Trophoblast cell (in vitro differentiated cells and primary cell): ENCODE data around the gene RABL6.
"Not testable (repeated sequence)": the region's sequence is repeated elsewhere in the genome, so short reads cannot be mapped to it uniquely, and the experiment has no call there.

Experiments used
- DNase-seq, 2 donors: peaks; one replicate each; pipeline ENCODE4 v3.0.0-alpha.2; 2016
- H2AFZ ChIP-seq: 2 replicates; pipeline ENCODE4 v1.6.1; 2013; ENCODE audit warnings: low read length, moderate library complexity, mild to moderate bottlenecking; ENCODE audit not compliant: insufficient read depth, poor library complexity
- H2AK5ac ChIP-seq: 2 replicates; pipeline ENCODE4 v1.6.1; 2013; ENCODE audit warnings: mild to moderate bottlenecking, low read length
- H2BK120ac ChIP-seq: 2 replicates; pipeline ENCODE4 v1.6.1; 2013; ENCODE audit warnings: low read length, mild to moderate bottlenecking, moderate library complexity; ENCODE audit not compliant: insufficient read depth, poor library complexity
- H2BK12ac ChIP-seq: 2 replicates; pipeline ENCODE4 v1.6.1; 2013; ENCODE audit warnings: mild to moderate bottlenecking, low read length, moderate library complexity
- H2BK5ac ChIP-seq: 2 replicates; pipeline ENCODE4 v1.6.1; 2013; ENCODE audit warnings: low read length, low read depth, moderate library complexity, mild to moderate bottlenecking; ENCODE audit not compliant: poor library complexity
- H3K14ac ChIP-seq: 2 replicates; pipeline ENCODE4 v1.6.1; 2013; ENCODE audit warnings: mild to moderate bottlenecking, low read length
- H3K18ac ChIP-seq: 2 replicates; pipeline ENCODE4 v1.6.1; 2013; ENCODE audit warnings: mild to moderate bottlenecking, low read length
- H3K23ac ChIP-seq: 2 replicates; pipeline ENCODE4 v1.6.1; 2013; ENCODE audit warnings: low read length
- H3K27ac ChIP-seq: 2 replicates; pipeline ENCODE4 v1.5.1; 2013; ENCODE audit warnings: low read depth, mild to moderate bottlenecking, inconsistent platforms, low read length, moderate library complexity
- H3K27me3 ChIP-seq: 2 replicates; pipeline ENCODE4 v1.6.1; 2013; ENCODE audit warnings: inconsistent platforms, mild to moderate bottlenecking, low read length, moderate library complexity; ENCODE audit not compliant: insufficient read depth
- H3K36me3 ChIP-seq, 2 experiments: 1 replicate in 1 of 2; 2 replicates in 1 of 2; pipeline ENCODE4 v1.6.1; 2013; ENCODE audit warnings: low read length in 2 of 2, mild to moderate bottlenecking in 2 of 2, moderate library complexity in 1 of 2; ENCODE audit not compliant: insufficient read depth in 2 of 2, control insufficient read depth in 1 of 2
- H3K4ac ChIP-seq: 2 replicates; pipeline ENCODE4 v1.6.1; 2013; ENCODE audit warnings: low read depth, mild to moderate bottlenecking, low read length, moderate library complexity
- H3K4me1 ChIP-seq, 2 experiments: 1 replicate in 1 of 2; 2 replicates in 1 of 2; pipeline ENCODE4 v1.6.1; 2013; ENCODE audit warnings: low read length in 2 of 2, mild to moderate bottlenecking in 2 of 2, moderate library complexity in 1 of 2; ENCODE audit not compliant: insufficient read depth in 2 of 2, control insufficient read depth in 1 of 2
- H3K4me2 ChIP-seq: 2 replicates; pipeline ENCODE4 v1.6.1; 2013; ENCODE audit warnings: inconsistent platforms, mild to moderate bottlenecking, low read length, moderate library complexity
- H3K4me3 ChIP-seq: 2 replicates; pipeline ENCODE4 v1.5.1; 2013; ENCODE audit warnings: mild to moderate bottlenecking, low read depth, low read length, inconsistent platforms
- H3K79me1 ChIP-seq: one replicate; pipeline ENCODE4 v1.6.1; 2013; ENCODE audit warnings: low read length
- H3K79me2 ChIP-seq: 2 replicates; pipeline ENCODE4 v1.6.1; 2013; ENCODE audit warnings: low read length, mild to moderate bottlenecking; ENCODE audit not compliant: control insufficient read depth, insufficient read depth, poor library complexity
- H3K9ac ChIP-seq: 2 replicates; pipeline ENCODE4 v1.6.1; 2013; ENCODE audit warnings: mild to moderate bottlenecking, low read length
- H3K9me3 ChIP-seq: 2 replicates; pipeline ENCODE4 v1.6.1; 2013; ENCODE audit warnings: low read depth, mild to moderate bottlenecking, control low read depth, inconsistent platforms, low read length; ENCODE audit not compliant: insufficient read depth
- H4K12ac ChIP-seq: 2 replicates; pipeline ENCODE4 v1.6.1; 2013; ENCODE audit warnings: low read depth, mild to moderate bottlenecking, low read length, moderate library complexity
- H4K8ac ChIP-seq: 2 replicates; pipeline ENCODE4 v1.6.1; 2013; ENCODE audit warnings: low read depth, mild to moderate bottlenecking, low read length, moderate library complexity
- H4K91ac ChIP-seq: one replicate; pipeline ENCODE4 v1.6.1; 2013; ENCODE audit warnings: low read depth, mild to moderate bottlenecking, low read length, moderate library complexity
- WGBS: extraction: QIAGEN DNeasy Blood & Tissue Kit; methylation state at CpG from one replicate; pipeline ENCODE4 v1.1.7; 2013; ENCODE audit warnings: missing lambda C conversion rate; ENCODE audit not compliant: insufficient read length, insufficient coverage; ENCODE audit errors: extremely low coverage; 5-methylcytosine and 5-hydroxymethylcytosine counted together

Gene RABL6

GRCh38 chr9:136882109-136882946 is 74.6 kb downstream of the RABL6 start:
- Histone ChIP-seq H3K4ac (no peak overlapping the region), H2AK5ac (no peak overlapping the region), H3K9me3 (peaks cover 6% of the 10 kb centered on the region), H2BK12ac (no peak overlapping the region), H4K91ac (no peak overlapping the region), H2BK120ac (peak overlapping the region; percentile 12), H3K4me1 (peaks cover 16 to 17% of the 10 kb centered on the region in 2 experiments), H3K18ac (peak overlapping the region; percentile 24), H3K79me2 (peaks cover 8% of the 10 kb centered on the region), H4K12ac (no peak overlapping the region), H3K36me3 (no peaks in the 10 kb centered on the region), H4K8ac (no peak overlapping the region), H2AFZ (no peak overlapping the region), H3K4me3 (no peak overlapping the region), H3K9ac (no peak overlapping the region), H3K27ac (peak overlapping the region; percentile 4), H3K4me2 (peak overlapping the region; percentile 8), H3K79me1 (peaks cover 10% of the 10 kb centered on the region), H3K27me3 (no peaks in the 10 kb centered on the region), H3K23ac (no peak overlapping the region), H3K14ac (peak overlapping the region; percentile 19), H2BK5ac (no peak overlapping the region)
- no CpG with 5 or more reads among the region's 19 CpGs for WGBS
- peak; percentile 61 for DNase-seq

GRCh38 chr9:136882947-136883283 is 75.2 kb downstream of the RABL6 start:
- H2BK120ac ChIP-seq, H2AFZ ChIP-seq, H3K36me3 ChIP-seq, H3K9me3 ChIP-seq, H3K79me1 ChIP-seq, H2BK12ac ChIP-seq, H2AK5ac ChIP-seq, H3K27me3 ChIP-seq, H3K27ac ChIP-seq, H2BK5ac ChIP-seq, H3K23ac ChIP-seq, H4K91ac ChIP-seq, H3K18ac ChIP-seq, H3K14ac ChIP-seq, H4K12ac ChIP-seq, H3K4me2 ChIP-seq, DNase-seq, H3K9ac ChIP-seq, H3K79me2 ChIP-seq, H4K8ac ChIP-seq, H3K4me3 ChIP-seq, H3K4ac ChIP-seq: not testable (repeated sequence)
- WGBS = no CpG with 5 or more reads among the region's 9 CpGs
- H3K4me1 ChIP-seq = peaks cover 17 to 19% of the 10 kb centered on the region in 2 experiments

GRCh38 chr9:136883670-136884069 is 75.9 kb downstream of the RABL6 start:
- H3K36me3 ChIP-seq, H3K4ac ChIP-seq, H2BK120ac ChIP-seq, H2BK5ac ChIP-seq, H4K8ac ChIP-seq, H3K4me3 ChIP-seq, H2BK12ac ChIP-seq, H3K79me2 ChIP-seq, H4K12ac ChIP-seq, H3K23ac ChIP-seq, H3K9me3 ChIP-seq, H3K18ac ChIP-seq, H3K14ac ChIP-seq, H3K79me1 ChIP-seq, H3K27me3 ChIP-seq, H4K91ac ChIP-seq, H2AFZ ChIP-seq, H3K27ac ChIP-seq, H3K4me2 ChIP-seq, DNase-seq, H3K9ac ChIP-seq, H2AK5ac ChIP-seq: not testable (repeated sequence)
- WGBS = no CpG with 5 or more reads among the region's 10 CpGs
- peaks cover 17 to 19% of the 10 kb centered on the region in 2 experiments for H3K4me1 ChIP-seq

- peak within 1 kb of the TSS; percentile 76 for H3K18ac ChIP-seq
- peak within 1 kb of the TSS; percentile 82 for H3K14ac ChIP-seq
- H2AFZ ChIP-seq = peak within 1 kb of the TSS; percentile 98
- H3K36me3 ChIP-seq = peaks cover 8 to 16% of the 10 kb centered on the region in 2 experiments
- H3K4ac ChIP-seq = peak within 1 kb of the TSS; percentile 95
- DNase-seq = peak; percentile 99 to 100
- peak within 1 kb of the TSS; percentile 51 for H2BK5ac ChIP-seq
- no CpG with 5 or more reads among the region's 88 CpGs for WGBS
- no peak within 1 kb of the TSS for H3K23ac ChIP-seq
- H4K91ac ChIP-seq = peak within 1 kb of the TSS; percentile 68
- H3K4me2 ChIP-seq = peak within 1 kb of the TSS; percentile 99
- H3K79me2 ChIP-seq = peaks cover 9% of the 10 kb centered on the region
- H4K8ac ChIP-seq = peak within 1 kb of the TSS; percentile 87
- peak within 1 kb of the TSS; percentile 95 for H3K4me3 ChIP-seq
- H3K79me1 ChIP-seq = peaks cover 10% of the 10 kb centered on the region
- no peak within 1 kb of the TSS for H2BK12ac ChIP-seq
- H3K27me3 ChIP-seq = no peaks in the 10 kb centered on the region
- H3K27ac ChIP-seq = peak within 1 kb of the TSS; percentile 60
- H2BK120ac ChIP-seq = peak within 1 kb of the TSS; percentile 60
- H3K9me3 ChIP-seq = peaks cover 5% of the 10 kb centered on the region
- peak within 1 kb of the TSS; percentile 88 for H3K9ac ChIP-seq
- peak within 1 kb of the TSS; percentile 84 for H4K12ac ChIP-seq
- peaks cover 17 to 19% of the 10 kb centered on the region in 2 experiments for H3K4me1 ChIP-seq
- H2AK5ac ChIP-seq = peak within 1 kb of the TSS; percentile 59
Measured at GRCh38 chr9:136885950-136886578, 78.3 kb downstream of the RABL6 start, which contains the start of gene TRAF2. Gene TRAF2 (plus strand): TSS chr9:136886516. CDS start chr9:136898741, 12,225 bp downstream.
